K562 (cell line): Measurements from ENCODE around the gene ABI3BP. TPM values are rescaled to one million over a fixed set of nuclear protein-coding genes. Genes with fewer than 3 reads are reported as not detected.

ENCODE experiments used
- ATAC-seq: fragments of 200-7000 bp; cut with Tn5 transposase; 3 replicates; pipeline ENCODE4 v1.9.1; 2020; ENCODE audit warnings: moderate library complexity
- BruUV-seq: library from RNA; stranded (reverse); fragments of 400-500 nt; replicated peaks from 2 replicates; lab custom pipeline; 2021; lab: Mats Ljungman, UMichigan
- CTCF ChIA-PET: fragments of 300-600 bp; formaldehyde crosslinking; extraction: SDS; loops from one replicate; lab custom pipeline; 2021; ENCODE audit warnings: low intra/inter-chr PET ratio; lab: Yijun Ruan, JAX
- POLR2A ChIA-PET: fragments of 300-600, 350-650 bp; sonication (Branson Sonifier 250); formaldehyde crosslinking; extraction: SDS; loops from one replicate; lab custom pipeline; 2021; ENCODE audit warnings: antibody characterized with exemption, inconsistent platforms; lab: Yijun Ruan, JAX
- DNase-seq, 4 experiments: peaks; one replicate each; pipeline versions ENCODE4 v3.0.0 to v3.0.0-alpha.2; 2011 to 2018; ENCODE audit warnings: low spot score in 3 of 4, mixed read lengths in 3 of 4; ENCODE audit errors: extremely low read depth in 1 of 4
- FAIRE-seq: peaks from 2 replicates; lab custom pipeline; 2011; peaks lifted over from hg19 to GRCh38; lab: Jason Lieb, UNC
- H2AFZ ChIP-seq: 2 replicates; pipeline ENCODE4 v1.6.0; 2011; ENCODE audit warnings: low read depth, low read length, control low read depth, inconsistent platforms
- H3K27ac ChIP-seq: fragments of 200-600 bp; 3 replicates; pipeline ENCODE4 v1.8.0; 2011; ENCODE audit warnings: low read depth, mild to moderate bottlenecking, control low read depth, inconsistent platforms, low read length, moderate library complexity, mixed read lengths; ENCODE audit errors: extremely low read depth
- H3K27me3 ChIP-seq, 2 experiments: fragments of 300-600 bp in 1 of 2; 2 replicates in 1 of 2; 3 replicates in 1 of 2; pipeline versions ENCODE4 v1.6.0 to v1.8.0; 2011; ENCODE audit warnings: inconsistent platforms in 2 of 2, low read length in 2 of 2, mild to moderate bottlenecking in 1 of 2, mixed read lengths in 1 of 2, moderate library complexity in 1 of 2; ENCODE audit not compliant: control insufficient read depth in 2 of 2, insufficient read depth in 2 of 2
- H3K36me3 ChIP-seq: fragments of 300-600 bp; 3 replicates; pipeline ENCODE4 v1.8.0; 2011; ENCODE audit warnings: mild to moderate bottlenecking, low read length, inconsistent platforms; ENCODE audit not compliant: control insufficient read depth, insufficient read depth
- H3K4me1 ChIP-seq, 2 experiments: fragments of 200-600 bp in 1 of 2; replicated peaks in 1 of 2; 2 replicates in 1 of 2; 3 replicates in 1 of 2; pipeline versions ENCODE4 v1.5.1 to v1.8.0; 2011; ENCODE audit warnings: inconsistent platforms in 2 of 2, low read length in 2 of 2, mild to moderate bottlenecking in 1 of 2, mixed read lengths in 1 of 2, moderate library complexity in 1 of 2; ENCODE audit not compliant: control insufficient read depth in 2 of 2, insufficient read depth in 2 of 2
- H3K4me2 ChIP-seq: 2 replicates; pipeline ENCODE4 v1.6.1; 2011; ENCODE audit warnings: low read length, control low read depth, inconsistent platforms, mixed read lengths; ENCODE audit not compliant: insufficient read depth
- H3K4me3 ChIP-seq: fragments of 200-600 bp; sonication (generic), shearing (Covaris generic); 2 replicates; pipeline ENCODE4 v1.5.1; 2016; ENCODE audit warnings: control low read depth, inconsistent platforms
- H3K79me2 ChIP-seq: fragments of 200-600 bp; 3 replicates; pipeline ENCODE4 v1.8.0; 2011; ENCODE audit warnings: low read length, inconsistent platforms; ENCODE audit not compliant: control insufficient read depth, insufficient read depth
- H3K9ac ChIP-seq, 2 experiments: 2 replicates each; pipeline versions ENCODE4 v1.6.0 to v1.6.1; 2011; ENCODE audit warnings: low read depth in 2 of 2, low read length in 2 of 2, control low read depth in 1 of 2, inconsistent platforms in 1 of 2, mild to moderate bottlenecking in 1 of 2, mixed read lengths in 1 of 2; ENCODE audit not compliant: insufficient read depth in 1 of 2
- H3K9me1 ChIP-seq: one replicate; pipeline ENCODE4 v1.6.0; 2011; ENCODE audit warnings: inconsistent platforms, mild to moderate bottlenecking, low read length, moderate library complexity; ENCODE audit not compliant: control insufficient read depth, insufficient read depth
- H3K9me3 ChIP-seq: replicated peaks from 2 replicates; pipeline ENCODE4 v1.5.1; 2011; ENCODE audit warnings: low read depth, low read length, inconsistent platforms; ENCODE audit not compliant: control insufficient read depth, insufficient read depth
- H4K20me1 ChIP-seq: replicated peaks from 2 replicates; pipeline ENCODE4 v1.6.1; 2011; ENCODE audit warnings: low read length, inconsistent platforms, mixed read lengths; ENCODE audit not compliant: control insufficient read depth, insufficient read depth
- ASH1L ChIP-seq: fragments of 450-650 bp; IDR thresholded peaks from 2 replicates; pipeline ENCODE4 v1.6.1; 2018; ENCODE audit warnings: borderline replicate concordance, mild to moderate bottlenecking, low read depth; ENCODE audit not compliant: partially characterized antibody
- CREM ChIP-seq: IDR thresholded peaks from 2 replicates; pipeline ENCODE4 v1.6.1; 2014; ENCODE audit warnings: antibody characterized with exemption, low read depth
- HDAC1 ChIP-seq, 2 experiments: fragments of 450-650 bp; IDR thresholded peaks; 2 replicates each; pipeline ENCODE4 v1.6.1; 2016 to 2017; ENCODE audit warnings: inconsistent platforms in 1 of 2, mild to moderate bottlenecking in 1 of 2, moderate library complexity in 1 of 2
- NCOA2 ChIP-seq, 2 experiments: fragments of 450-650 bp; IDR thresholded peaks; 2 replicates each; pipeline ENCODE4 v1.6.1; 2018; ENCODE audit warnings: mild to moderate bottlenecking in 2 of 2, moderate library complexity in 1 of 2; ENCODE audit not compliant: partially characterized antibody in 2 of 2
- ZFP1 ChIP-seq: fragments of 450-650 bp; formaldehyde crosslinking; IDR thresholded peaks from 2 replicates; pipeline ENCODE4 v1.4.0; 2020; ENCODE audit warnings: mild to moderate bottlenecking, mixed read lengths
- ZNF175 ChIP-seq: fragments of 200-800 bp; sonication (Bioruptor generic); IDR thresholded peaks from 2 replicates; pipeline ENCODE4 v1.6.1; 2016; ENCODE audit warnings: low read depth, mild to moderate bottlenecking, missing genetic modification characterization, missing compliant biosample characterization
- ZNF282 ChIP-seq: sonication (generic); formaldehyde crosslinking; IDR thresholded peaks from 2 replicates; pipeline ENCODE4 v1.8.1; 2023; ENCODE audit warnings: missing genetic modification reagents
- WGBS: fragments of 100-300 bp; shearing (Covaris generic); methylation state at CpG from one replicate; pipeline ENCODE4 v1.1.6; 2016; ENCODE audit warnings: low coverage, mixed read lengths; ENCODE audit not compliant: insufficient coverage; ENCODE audit errors: missing lambda C conversion rate; 5-methylcytosine and 5-hydroxymethylcytosine counted together
- in situ Hi-C: fragments of 300-500 bp; cut with MboI; formaldehyde crosslinking; loops from 4 replicates; pipeline ENCODE4 v1.15.0; 2018; ENCODE audit warnings: inconsistent platforms, mixed read lengths
- intact Hi-C: fragments of 100-400 bp; cut with micrococcal nuclease; formaldehyde crosslinking; loops from 2 replicates; pipeline ENCODE4 v1.14.2; 2022
- polyA plus RNA-seq, 8 experiments: library from polyadenylated mRNA; depleted of rRNA in 4 of 8; stranded (reverse) in 5 of 8; unstranded in 3 of 8; fragments of >200 nt; fragmentation: Nextera tagmentation in 2 of 8; fragmentation: Illumina TruSeq in 1 of 8; extraction: Ambion mirVana in 2 of 8; extraction: Trizol in 1 of 8; gene quantifications; 2 replicates each; pipeline versions ENCODE4 v1.2.1 to v1.2.3, GENCODE V29; 2011 to 2014; ENCODE audit warnings: inconsistent platforms in 1 of 8, missing spikeins in 1 of 8
- total RNA-seq, 7 experiments: library from RNA; depleted of rRNA in 6 of 7; stranded (reverse); fragments of >200 nt in 6 of 7; fragmentation: Illumina TruSeq in 2 of 7; extraction: Trizol in 2 of 7; gene quantifications; 2 replicates each; pipeline versions ENCODE4 v1.2.1 to v1.2.3, GENCODE V29; 2011 to 2021; ENCODE audit warnings: low replicate concordance in 1 of 7
- TF ChIP-seq, protein P1 (sequence below), 2 experiments: fragments of 200-800 bp in 1 of 2; sonication (Bioruptor generic) in 1 of 2; sonication (generic) in 1 of 2; formaldehyde crosslinking in 1 of 2; IDR thresholded peaks in 1 of 2; conservative IDR thresholded peaks in 1 of 2; 2 replicates each; pipeline versions ENCODE4 v1.5.0 to v1.6.1; 2016 to 2020; ENCODE audit warnings: missing compliant biosample characterization in 1 of 2, missing genetic modification characterization in 1 of 2, missing genetic modification reagents in 1 of 2

Gene ABI3BP
- total and polyA plus RNA-seq, 9 of the 15 experiments (the other 6 are each of a cell fraction or from before 2014, with no cell fraction given), result 0.01 to 0.24 (median 0.06) TPM; not detected in 5

DNA sequence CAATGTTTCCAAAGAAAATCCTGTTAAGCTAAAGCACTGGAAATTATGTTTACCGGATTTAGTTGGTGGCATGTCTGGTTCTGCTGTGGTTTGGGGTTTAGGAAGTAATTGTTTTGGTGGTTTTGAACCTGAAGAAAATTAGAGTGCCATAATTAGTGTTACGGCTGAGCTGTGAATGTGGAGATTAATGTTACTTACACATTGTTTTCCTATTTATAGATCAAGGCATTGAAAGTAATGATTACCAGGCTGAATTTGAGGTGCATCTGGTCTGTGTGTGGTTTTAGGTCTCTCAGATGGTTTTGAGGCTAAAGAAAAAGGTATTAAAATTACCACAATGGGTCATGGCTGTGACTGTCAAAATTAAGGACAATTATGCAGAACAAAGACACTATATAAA lies 155.1 kb downstream of the ABI3BP start:
- no peak overlapping the region for H3K4me2 ChIP-seq
- 0 out of 5 replicates have a peak, but pooled peaks cover 0 to 4% of the 10 kb centered on the region in 2 experiments for H3K27me3 ChIP-seq
- no peaks in the 10 kb centered on the region for H3K9me3 ChIP-seq
- DNase-seq (no peak), FAIRE-seq (no peak), ATAC-seq (no peak)
- H3K27ac ChIP-seq, result no peak overlapping the region
- H4K20me1 ChIP-seq, result no peaks in the 10 kb centered on the region
- H3K4me1 ChIP-seq, result no peaks in the 10 kb centered on the region; a peak in 1 of 5 replicates
- no peak overlapping the region for H2AFZ ChIP-seq
- H3K36me3 ChIP-seq, result no peaks in the 10 kb centered on the region
- ChIA-PET POLR2A (no interaction called here), CTCF (no interaction called here)
- in situ Hi-C loops (no loop called here), intact Hi-C loops (no loop called here)
- WGBS, result 10% methylated on average over 2 of the region's 2 CpGs
- TF ChIP-seq CREM (no peak), ZNF175 (CRISPR knock-in tag) (no peak), ZNF282 (CRISPR knock-in tag) (no peak), ASH1L (no peak), HDAC1 (IDR thresholded peaks at IDR 0.05) (no peak), ZFP1 (CRISPR knock-in tag) (no peak), NCOA2 (IDR thresholded peaks at IDR 0.05; ENCODE audit: partially characterized antibody in 2 of 2) (no peak)
- TF ChIP-seq, protein P1, sequence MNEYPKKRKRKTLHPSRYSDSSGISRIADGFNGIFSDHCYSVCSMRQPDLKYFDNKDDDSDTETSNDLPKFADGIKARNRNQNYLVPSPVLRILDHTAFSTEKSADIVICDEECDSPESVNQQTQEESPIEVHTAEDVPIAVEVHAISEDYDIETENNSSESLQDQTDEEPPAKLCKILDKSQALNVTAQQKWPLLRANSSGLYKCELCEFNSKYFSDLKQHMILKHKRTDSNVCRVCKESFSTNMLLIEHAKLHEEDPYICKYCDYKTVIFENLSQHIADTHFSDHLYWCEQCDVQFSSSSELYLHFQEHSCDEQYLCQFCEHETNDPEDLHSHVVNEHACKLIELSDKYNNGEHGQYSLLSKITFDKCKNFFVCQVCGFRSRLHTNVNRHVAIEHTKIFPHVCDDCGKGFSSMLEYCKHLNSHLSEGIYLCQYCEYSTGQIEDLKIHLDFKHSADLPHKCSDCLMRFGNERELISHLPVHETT (CRISPR knock-in tag; conservative IDR thresholded peaks at IDR 0.05 in 1 of 2, IDR thresholded peaks at IDR 0.05 in 1 of 2), result no peak
- no TSS peak for BruUV-seq
- no peaks in the 10 kb centered on the region for H3K9me1 ChIP-seq
- no peak overlapping the region for H3K9ac ChIP-seq
- no peak overlapping the region for H3K4me3 ChIP-seq
- H3K79me2 ChIP-seq, result no peaks in the 10 kb centered on the region
